Naive thymus-derived CD8-positive, alpha-beta T cell (primary cell): ENCODE data around the gene ARAP2. TPM values are rescaled to one million over a fixed set of nuclear protein-coding genes. Genes with fewer than 3 reads are reported as not detected.
A peak's percentile ranks its signal among the peaks of the same experiment; 100 is the strongest.

Experiments
- ATAC-seq, 2 donors: fragments of 150-1000 bp; cut with Tn5 transposase in 1 of 2; sonication (Bioruptor Pico), chemical (Tn5 transposase) in 1 of 2; 1 replicate in 1 of 2; 2 replicates in 1 of 2; pipeline ENCODE4 v1.10.0; 2021; ENCODE audit warnings: mild to moderate bottlenecking in 2 of 2, moderate library complexity in 2 of 2
- POLR2A ChIA-PET: fragments of 350-600 bp; sonication (Branson Sonifier 250); formaldehyde crosslinking; loops from one replicate; lab custom pipeline; 2021; ENCODE audit warnings: antibody characterized with exemption; lab: Charles Lee
- DNase-seq, 10 donors: peaks; one replicate each; pipeline versions ENCODE4 v3.0.0 to v3.0.0-alpha.2; 2020 to 2022
- H3K27ac Mint-ChIP-seq, 10 donors: one replicate each; pipeline ENCODE4 v1.8.0; 2020 to 2022; ENCODE audit warnings: mild to moderate bottlenecking in 10 of 10, mixed read lengths in 10 of 10, moderate library complexity in 4 of 10, inconsistent platforms in 1 of 10
- H3K27me3 Mint-ChIP-seq, 5 donors: one replicate each; pipeline ENCODE4 v1.8.0; 2021 to 2022; ENCODE audit warnings: mixed read lengths in 5 of 5
- H3K36me3 Mint-ChIP-seq, 3 donors: one replicate each; pipeline ENCODE4 v1.8.0; 2020 to 2022; ENCODE audit warnings: mixed read lengths in 3 of 3, mild to moderate bottlenecking in 2 of 3, inconsistent platforms in 1 of 3
- H3K4me1 Mint-ChIP-seq, 4 donors: one replicate each; pipeline ENCODE4 v1.8.0; 2021 to 2022; ENCODE audit warnings: mixed read lengths in 4 of 4
- H3K4me3 Mint-ChIP-seq, 10 donors: one replicate each; pipeline ENCODE4 v1.8.0; 2020 to 2022; ENCODE audit warnings: mild to moderate bottlenecking in 10 of 10, mixed read lengths in 10 of 10, moderate library complexity in 6 of 10, inconsistent platforms in 1 of 10
- H3K9me3 Mint-ChIP-seq, 9 donors: one replicate each; pipeline ENCODE4 v1.8.0; 2020 to 2022; ENCODE audit warnings: mixed read lengths in 9 of 9, mild to moderate bottlenecking in 3 of 9, inconsistent platforms in 1 of 9, moderate library complexity in 1 of 9
- polyA plus RNA-seq, 3 donors: library from polyadenylated mRNA; unstranded; fragments of 300-500 nt; fragmentation: Illumina TruSeq; gene quantifications; one replicate each; pipeline ENCODE4 v1.2.3, GENCODE V29; 2021
- total RNA-seq, 8 experiments: library from RNA in 2 of 8; stranded (reverse) in 2 of 8; gene quantifications; one replicate each; pipeline ENCODE4 v1.2.3 and lab custom pipeline; 2021 to 2026

Gene ARAP2
- total and polyA plus RNA-seq, 5 experiments from 2014 or later: 11.2 to 46.3 (median 19.0) TPM

GRCh38 chr4:36256398-36256891 lies 12.1 kb upstream of the ARAP2 start:
- DNase-seq (no peak), ATAC-seq (no peak)
- H3K4me3 Mint-ChIP-seq: peak overlapping the region in 9 of 10 donors; percentile 28 to 75 (median 51)
- H3K27ac Mint-ChIP-seq: peak overlapping the region in 9 of 10 donors; percentile 34 to 91 (median 81)
- H3K4me1 Mint-ChIP-seq: peaks cover 8 to 47% (median 29%) of the 10 kb centered on the region in 4 donors
- no peaks in the 10 kb centered on the region for H3K27me3 Mint-ChIP-seq
- peaks cover 0 to 1% (median 0%) of the 10 kb centered on the region in 3 donors for H3K36me3 Mint-ChIP-seq
- POLR2A ChIA-PET: interaction anchor here (7.8 kb wide), 1 partner anchor 13 kb away, joined by 99 read pairs; the partner anchor contains the start of gene ARAP2
- no peaks in the 10 kb centered on the region for H3K9me3 Mint-ChIP-seq

- DNase-seq (peak; percentile 13 to 88 (median 68)), ATAC-seq (peak; percentile 97 to 99)
- Mint-ChIP-seq H3K27me3 (no peaks in the 10 kb centered on the region), H3K27ac (peak overlapping the region; percentile 74 to 95 (median 90)), H3K4me1 (peaks cover 8 to 47% (median 29%) of the 10 kb centered on the region in 4 donors), H3K36me3 (no peaks in the 10 kb centered on the region), H3K9me3 (no peaks in the 10 kb centered on the region), H3K4me3 (peak overlapping the region; percentile 52 to 85 (median 76))
- POLR2A ChIA-PET: interaction anchor here (1.4 to 7.8 kb wide), 2 partner anchors 12 to 31 kb away, joined by 3 to 99 read pairs; partner anchors contain the start of gene ARAP2
Measured at GRCh38 chr4:36255577-36255976, 11.3 kb upstream of the ARAP2 start.

- Mint-ChIP-seq H3K27ac (peak overlapping the region in 9 of 10 donors; percentile 41 to 95 (median 88)), H3K36me3 (no peaks in the 10 kb centered on the region), H3K4me3 (peak overlapping the region in 2 of 10 donors; percentile 1 to 8), H3K27me3 (no peaks in the 10 kb centered on the region), H3K9me3 (no peaks in the 10 kb centered on the region), H3K4me1 (peaks cover 8 to 49% (median 29%) of the 10 kb centered on the region in 4 donors)
- no peak for DNase-seq
- POLR2A ChIA-PET: interaction anchor here (1.4 to 7.8 kb wide), 2 partner anchors 11 to 32 kb away, joined by 3 to 99 read pairs; partner anchors contain the start of gene ARAP2
- ATAC-seq: no peak
Measured at GRCh38 chr4:36254371-36254770, 10.1 kb upstream of the ARAP2 start.

- Mint-ChIP-seq H3K27ac (peak overlapping the region in 1 of 10 donors; percentile 33), H3K27me3 (no peaks in the 10 kb centered on the region), H3K36me3 (no peaks in the 10 kb centered on the region), H3K4me1 (peaks cover 10 to 49% (median 30%) of the 10 kb centered on the region in 4 donors), H3K4me3 (no peak overlapping the region), H3K9me3 (no peaks in the 10 kb centered on the region)
- POLR2A ChIA-PET: interaction anchor here (1.1 kb wide), 1 partner anchor 9 kb away, joined by 3 read pairs; no protein-coding TSS in a partner anchor
- no peak for ATAC-seq
- DNase-seq: no peak
Measured at GRCh38 chr4:36251983-36252382, 7.7 kb upstream of the ARAP2 start.

GRCh38 chr4:36249610-36250009 lies 5.3 kb upstream of the ARAP2 start:
- Mint-ChIP-seq H3K36me3 (no peaks in the 10 kb centered on the region), H3K9me3 (no peaks in the 10 kb centered on the region), H3K4me3 (no peak overlapping the region), H3K27me3 (no peaks in the 10 kb centered on the region), H3K4me1 (peaks cover 5 to 38% (median 16%) of the 10 kb centered on the region in 4 donors), H3K27ac (peak overlapping the region in 1 of 10 donors; percentile 72)
- POLR2A ChIA-PET: no interaction called here
- ATAC-seq (no peak), DNase-seq (no peak)

GRCh38 chr4:36243355-36244256 lies 708 bp downstream of the ARAP2 start:
- ATAC-seq: peak; percentile 28 to 29
- Mint-ChIP-seq H3K36me3 (peaks cover 0 to 7% (median 3%) of the 10 kb centered on the region in 3 donors), H3K27ac (peak overlapping the region; percentile 56 to 96 (median 92))

GRCh38 chr4:36242629-36243354 lies 1.5 kb downstream of the ARAP2 start:
- peak overlapping the region; percentile 56 to 96 (median 92) for H3K27ac Mint-ChIP-seq
- ATAC-seq (no peak), DNase-seq (peak in 1 of 10 donors; percentile 9)
- no peaks in the 10 kb centered on the region for H3K27me3 Mint-ChIP-seq
- POLR2A ChIA-PET: interaction anchor here (0.7 to 5.8 kb wide), 5 partner anchors 9 to 1890 kb away, joined by 3 to 99 read pairs (median 5); no protein-coding TSS in a partner anchor
- H3K4me3 Mint-ChIP-seq: peak overlapping the region; percentile 78 to 97 (median 92)
- H3K36me3 Mint-ChIP-seq: peaks cover 6 to 15% (median 8%) of the 10 kb centered on the region in 3 donors
- peaks cover 14 to 54% (median 52%) of the 10 kb centered on the region in 4 donors for H3K4me1 Mint-ChIP-seq
- H3K9me3 Mint-ChIP-seq: peaks cover 0 to 5% (median 0%) of the 10 kb centered on the region in 9 donors

More at GRCh38 chr4:36243355-36244256, 708 bp downstream of the ARAP2 start:
- POLR2A ChIA-PET: interaction anchor here (0.7 to 5.8 kb wide), 13 partner anchors 8 to 1889 kb away, joined by 3 to 99 read pairs (median 3); no protein-coding TSS in a partner anchor
- peak in 5 of 10 donors; percentile 22 to 60 (median 29) for DNase-seq
- no peaks in the 10 kb centered on the region for H3K27me3 Mint-ChIP-seq
- peaks cover 10 to 45% (median 44%) of the 10 kb centered on the region in 4 donors for H3K4me1 Mint-ChIP-seq
- peaks cover 0 to 1% (median 0%) of the 10 kb centered on the region in 9 donors for H3K9me3 Mint-ChIP-seq
- H3K4me3 Mint-ChIP-seq: peak overlapping the region; percentile 78 to 97 (median 92)

- POLR2A ChIA-PET: interaction anchor here (5.8 kb wide), 1 partner anchor 15 kb away, joined by 99 read pairs; no protein-coding TSS in a partner anchor
- Mint-ChIP-seq H3K9me3 (peaks cover 0 to 7% (median 1%) of the 10 kb centered on the region in 9 donors), H3K4me1 (peaks cover 13 to 63% (median 56%) of the 10 kb centered on the region in 4 donors), H3K4me3 (peak overlapping the region; percentile 78 to 97 (median 92)), H3K27ac (peak overlapping the region; percentile 56 to 96 (median 92)), H3K36me3 (peaks cover 9 to 23% (median 10%) of the 10 kb centered on the region in 3 donors), H3K27me3 (no peaks in the 10 kb centered on the region)
- DNase-seq: peak in 4 of 10 donors; percentile 4 to 61 (median 52)
- ATAC-seq: peak; percentile 22 to 24
Measured at GRCh38 chr4:36241771-36242170, 2.5 kb downstream of the ARAP2 start.

- H3K4me1 Mint-ChIP-seq: peaks cover 23 to 87% (median 75%) of the 10 kb centered on the region in 4 donors
- peak overlapping the region; percentile 3 to 56 (median 27) for H3K4me3 Mint-ChIP-seq
- H3K9me3 Mint-ChIP-seq: peaks cover 0 to 17% (median 8%) of the 10 kb centered on the region in 9 donors
- H3K27me3 Mint-ChIP-seq: no peaks in the 10 kb centered on the region
- no peak for DNase-seq
- peak overlapping the region; percentile 13 to 88 (median 68) for H3K27ac Mint-ChIP-seq
- peak in 1 of 2 donors; percentile 20 for ATAC-seq
- POLR2A ChIA-PET: interaction anchor here (1.0 kb wide), 1 partner anchor 12 kb away, joined by 3 read pairs; no protein-coding TSS in a partner anchor
- peaks cover 17 to 43% (median 17%) of the 10 kb centered on the region in 3 donors for H3K36me3 Mint-ChIP-seq
Measured at GRCh38 chr4:36237366-36238313, 6.7 kb downstream of the ARAP2 start.

GRCh38 chr4:36236159-36236558 lies 8.2 kb downstream of the ARAP2 start:
- Mint-ChIP-seq H3K4me3 (no peak overlapping the region), H3K27ac (peak overlapping the region in 4 of 10 donors; percentile 10 to 68 (median 37)), H3K4me1 (peaks cover 25 to 91% (median 76%) of the 10 kb centered on the region in 4 donors), H3K27me3 (no peaks in the 10 kb centered on the region), H3K9me3 (peaks cover 0 to 17% (median 8%) of the 10 kb centered on the region in 9 donors), H3K36me3 (peaks cover 17 to 47% (median 17%) of the 10 kb centered on the region in 3 donors)
- DNase-seq (no peak), ATAC-seq (no peak)
- POLR2A ChIA-PET: no interaction called here
